Osteocyte (in vitro differentiated cells): ENCODE measurements around the gene LAG3. TPM values are rescaled to one million over a fixed set of nuclear protein-coding genes. Genes with fewer than 3 reads are reported as not detected.

ENCODE experiments used
- DNase-seq: peaks from one replicate; pipeline ENCODE4 v3.0.0; 2021; ENCODE audit warnings: mixed read lengths; ENCODE audit not compliant: unreplicated experiment; ENCODE audit errors: extremely low spot score
- H3K27ac Mint-ChIP-seq: one replicate; pipeline ENCODE4 v1.8.0; 2021; ENCODE audit warnings: mild to moderate bottlenecking, mixed read lengths; ENCODE audit not compliant: unreplicated experiment
- H3K27me3 Mint-ChIP-seq: one replicate; pipeline ENCODE4 v1.8.0; 2021; ENCODE audit warnings: mixed read lengths; ENCODE audit not compliant: unreplicated experiment
- H3K36me3 Mint-ChIP-seq: one replicate; pipeline ENCODE4 v1.8.0; 2021; ENCODE audit warnings: mixed read lengths; ENCODE audit not compliant: unreplicated experiment
- H3K4me1 Mint-ChIP-seq: one replicate; pipeline ENCODE4 v1.8.0; 2021; ENCODE audit warnings: mixed read lengths; ENCODE audit not compliant: unreplicated experiment
- H3K4me3 Mint-ChIP-seq: one replicate; pipeline ENCODE4 v1.8.0; 2021; ENCODE audit warnings: mild to moderate bottlenecking, moderate library complexity, mixed read lengths; ENCODE audit not compliant: unreplicated experiment
- H3K9me3 Mint-ChIP-seq: one replicate; pipeline ENCODE4 v1.8.0; 2021; ENCODE audit warnings: mixed read lengths; ENCODE audit not compliant: unreplicated experiment
- CTCF ChIP-seq: fragments of 200-600 bp; sonication (generic); IDR thresholded peaks from 2 replicates; pipeline ENCODE4 v1.5.0; 2021; ENCODE audit warnings: antibody characterized with exemption, mild to moderate bottlenecking, moderate library complexity
- total RNA-seq: library from RNA; stranded (reverse); gene quantifications from 2 replicates; pipeline ENCODE4 v1.2.1, GENCODE V29; 2021

LAG3 gene
- total RNA-seq, 1 donor from 2014 or later: 2.5 TPM

GRCh38 chr12:6753772-6754356 is 18.5 kb upstream of the LAG3 start:
- no peak for DNase-seq

GRCh38 chr12:6754411-6754810 is 17.9 kb upstream of the LAG3 start:
- no peak for TF ChIP-seq CTCF
- DNase-seq: no peak
- Mint-ChIP-seq H3K27ac (peak overlapping the region; percentile 99), H3K27me3 (no peaks in the 10 kb centered on the region), H3K36me3 (peaks cover 9% of the 10 kb centered on the region), H3K9me3 (no peaks in the 10 kb centered on the region), H3K4me1 (peaks cover 20% of the 10 kb centered on the region), H3K4me3 (no peak overlapping the region)

More at GRCh38 chr12:6753772-6754356, 18.5 kb upstream of the LAG3 start:
- peaks cover 20% of the 10 kb centered on the region for H3K4me1 Mint-ChIP-seq
- no peaks in the 10 kb centered on the region for H3K27me3 Mint-ChIP-seq
- no peaks in the 10 kb centered on the region for H3K9me3 Mint-ChIP-seq
- peaks cover 14% of the 10 kb centered on the region for H3K36me3 Mint-ChIP-seq
- H3K27ac Mint-ChIP-seq: peak overlapping the region; percentile 99
- peak overlapping the region; percentile 95 for H3K4me3 Mint-ChIP-seq
- TF ChIP-seq CTCF: no peak

- Mint-ChIP-seq H3K4me3 (no peak overlapping the region), H3K36me3 (no peaks in the 10 kb centered on the region), H3K9me3 (no peaks in the 10 kb centered on the region), H3K27me3 (no peaks in the 10 kb centered on the region), H3K4me1 (peaks cover 23% of the 10 kb centered on the region), H3K27ac (no peak overlapping the region)
- DNase-seq: no peak
- no peak for TF ChIP-seq CTCF
Measured at GRCh38 chr12:6757028-6757690, 15.2 kb upstream of the LAG3 start.

- peaks cover 32% of the 10 kb centered on the region for H3K4me1 Mint-ChIP-seq
- H3K27me3 Mint-ChIP-seq: no peaks in the 10 kb centered on the region
- no peak for TF ChIP-seq CTCF
- no peak overlapping the region for H3K27ac Mint-ChIP-seq
- no peaks in the 10 kb centered on the region for H3K36me3 Mint-ChIP-seq
- no peak overlapping the region for H3K4me3 Mint-ChIP-seq
- H3K9me3 Mint-ChIP-seq: no peaks in the 10 kb centered on the region
- DNase-seq: no peak
Measured at GRCh38 chr12:6758506-6759095, 13.7 kb upstream of the LAG3 start.

GRCh38 chr12:6759741-6760140 is 12.6 kb upstream of the LAG3 start:
- Mint-ChIP-seq H3K4me3 (no peak overlapping the region), H3K9me3 (no peaks in the 10 kb centered on the region), H3K27me3 (no peaks in the 10 kb centered on the region), H3K4me1 (peaks cover 31% of the 10 kb centered on the region), H3K36me3 (no peaks in the 10 kb centered on the region), H3K27ac (peak overlapping the region; percentile 2)
- DNase-seq: no peak
- TF ChIP-seq CTCF: no peak
